HepG2 (cell line): ENCODE data around the gene AFDN. TPM values are rescaled to one million over a fixed set of nuclear protein-coding genes. Genes with fewer than 3 reads are reported as not detected.

Experiments
- CCDC6 ChIP-seq: sonication (generic); formaldehyde crosslinking; IDR thresholded peaks from 2 replicates; pipeline ENCODE4 v1.8.1; 2022; ENCODE audit warnings: mild to moderate bottlenecking, missing genetic modification reagents, moderate library complexity
- CREM ChIP-seq, 2 experiments: sonication (generic) in 1 of 2; formaldehyde crosslinking in 1 of 2; IDR thresholded peaks; 2 replicates each; pipeline versions ENCODE4 v1.4.0 to v1.6.1; 2016 to 2020; ENCODE audit warnings: antibody characterized with exemption in 1 of 2, mild to moderate bottlenecking in 1 of 2, missing genetic modification reagents in 1 of 2
- GLMP ChIP-seq: sonication (generic); formaldehyde crosslinking; IDR thresholded peaks from 2 replicates; pipeline ENCODE4 v1.9.0; 2021; ENCODE audit warnings: missing genetic modification reagents, mild to moderate bottlenecking, borderline replicate concordance
- ISX ChIP-seq: sonication (generic); formaldehyde crosslinking; conservative IDR thresholded peaks from 2 replicates; pipeline ENCODE4 v1.5.0; 2020; ENCODE audit warnings: missing genetic modification reagents
- JUN ChIP-seq: sonication (generic); formaldehyde crosslinking; IDR thresholded peaks from 2 replicates; pipeline ENCODE4 v1.4.0; 2020; ENCODE audit warnings: mild to moderate bottlenecking, missing genetic modification reagents
- NCOR1 ChIP-seq: fragments of 200-600 bp; sonication (generic); IDR thresholded peaks from 2 replicates; pipeline ENCODE4 v1.7.0; 2017; ENCODE audit warnings: antibody characterized with exemption, low read length, borderline replicate concordance
- NR2F6 ChIP-seq, 2 experiments: IDR thresholded peaks; 2 replicates each; pipeline ENCODE4 v1.6.1; 2016; ENCODE audit warnings: antibody characterized with exemption in 1 of 2, mild to moderate bottlenecking in 1 of 2
- PCBP2 ChIP-seq: fragments of 200-400 bp; formaldehyde crosslinking; optimal IDR thresholded peaks from 2 replicates; pipeline ENCODE3; 2018; ENCODE audit warnings: low read length, low read depth; ENCODE audit not compliant: poor library complexity, severe bottlenecking
- SNAI1 ChIP-seq: sonication (generic); formaldehyde crosslinking; IDR thresholded peaks from 2 replicates; pipeline ENCODE4 v1.5.0; 2020; ENCODE audit warnings: mild to moderate bottlenecking, missing genetic modification reagents, borderline replicate concordance
- TBX2 ChIP-seq: sonication (generic); formaldehyde crosslinking; IDR thresholded peaks from 2 replicates; pipeline ENCODE4 v1.5.0; 2020; ENCODE audit warnings: missing genetic modification reagents, mild to moderate bottlenecking, borderline replicate concordance
- YEATS4 ChIP-seq: sonication (generic); formaldehyde crosslinking; IDR thresholded peaks from 2 replicates; pipeline ENCODE4 v1.4.0; 2020; ENCODE audit warnings: missing genetic modification reagents, borderline replicate concordance
- ZBTB33 ChIP-seq: sonication (generic); formaldehyde crosslinking; IDR thresholded peaks from 2 replicates; pipeline ENCODE4 v1.4.0; 2020; ENCODE audit warnings: missing genetic modification reagents
- ZMYM4 ChIP-seq: sonication (generic); formaldehyde crosslinking; IDR thresholded peaks from 2 replicates; pipeline ENCODE4 v1.8.1; 2023; ENCODE audit warnings: mild to moderate bottlenecking, missing genetic modification reagents
- ZNF12 ChIP-seq: sonication (generic); formaldehyde crosslinking; IDR thresholded peaks from 2 replicates; pipeline ENCODE4 v1.5.0; 2020; ENCODE audit warnings: missing genetic modification reagents
- ZNF280D ChIP-seq: sonication (generic); formaldehyde crosslinking; IDR thresholded peaks from 2 replicates; pipeline ENCODE4 v1.5.1; 2020; ENCODE audit warnings: mild to moderate bottlenecking, missing genetic modification reagents
- ZNF503 ChIP-seq: sonication (generic); formaldehyde crosslinking; IDR thresholded peaks from 2 replicates; pipeline ENCODE4 v1.4.0; 2020; ENCODE audit warnings: missing genetic modification reagents
- ZNF766 ChIP-seq: sonication (generic); formaldehyde crosslinking; IDR thresholded peaks from 2 replicates; pipeline ENCODE4 v1.5.0; 2020; ENCODE audit warnings: missing genetic modification reagents, borderline replicate concordance
- ZNF841 ChIP-seq: sonication (generic); formaldehyde crosslinking; IDR thresholded peaks from 2 replicates; pipeline ENCODE4 v1.8.1; 2023; ENCODE audit warnings: missing genetic modification reagents, borderline replicate concordance
- ZSCAN31 ChIP-seq: sonication (generic); formaldehyde crosslinking; IDR thresholded peaks from 2 replicates; pipeline ENCODE4 v1.5.0; 2020; ENCODE audit warnings: low read depth, mild to moderate bottlenecking, missing genetic modification reagents
- polyA plus RNA-seq, 8 experiments: library from polyadenylated mRNA; depleted of rRNA in 3 of 8; stranded (reverse) in 7 of 8; unstranded in 1 of 8; fragments of >200 nt; fragmentation: Illumina TruSeq in 4 of 8; extraction: Trizol in 4 of 8; gene quantifications; 2 replicates each; pipeline versions ENCODE4 v1.2.1 to v1.2.3, GENCODE V29; 2011 to 2016; ENCODE audit warnings: low read depth in 4 of 8, missing spikeins in 1 of 8, mixed read lengths in 1 of 8; ENCODE audit not compliant: insufficient read depth in 1 of 8
- total RNA-seq, 5 experiments: library from RNA; depleted of rRNA; stranded (reverse); fragments of >200 nt; fragmentation: Illumina TruSeq; extraction: Trizol; gene quantifications; 2 replicates each; pipeline ENCODE4 v1.2.3, GENCODE V29; 2016; ENCODE audit warnings: low read depth in 1 of 5

Gene AFDN
- total and polyA plus RNA-seq, 2 of the 13 experiments (the other 11 are each of a cell fraction or from before 2014, with no cell fraction given): 136 to 151 TPM

GRCh38 chr6:167827583-167828324, 1.0 kb downstream of the AFDN start (continued):
- TF ChIP-seq ZMYM4 (CRISPR knock-in tag) (peak; percentile 31; the same call in 1 of the 2 replicates), PCBP2 (no peak), ZNF841 (CRISPR knock-in tag) (no peak), NR2F6 (IDR thresholded peaks at IDR 0.05) (no peak), NR2F6 (CRISPR knock-in tag; IDR thresholded peaks at IDR 0.05) (peak; percentile 9; the same call in 1 of the 2 replicates), JUN (CRISPR knock-in tag) (no peak), ZNF766 (no peak), ZBTB33 (CRISPR knock-in tag) (no peak), ZNF503 (CRISPR knock-in tag) (peak; percentile 41; the same call in 1 of the 2 replicates), TBX2 (CRISPR knock-in tag) (no peak; the same call in 1 of the 2 replicates), ZSCAN31 (CRISPR knock-in tag) (no peak; the same call in 1 of the 2 replicates), SNAI1 (CRISPR knock-in tag) (peak; percentile 64; the same call in 1 of the 2 replicates), CREM (IDR thresholded peaks at IDR 0.05) (no peak), CREM (CRISPR knock-in tag; IDR thresholded peaks at IDR 0.05) (no peak), YEATS4 (CRISPR knock-in tag) (peak; percentile 64), ZNF280D (CRISPR knock-in tag) (no peak), ISX (CRISPR knock-in tag) (no peak), CCDC6 (CRISPR knock-in tag) (peak; percentile 7), NCOR1 (0 out of 2 replicates have a peak, but pooled peaks have one; percentile 41), ZNF12 (CRISPR knock-in tag) (peak; percentile 19; the same call in 1 of the 2 replicates), GLMP (CRISPR knock-in tag) (no peak)
